HG02943 (cell line): ENCODE measurements around the gene CCDC24.

Source experiments
- ATAC-seq: cut with Tn5 transposase; IDR thresholded peaks from one replicate; pipeline ENCODE4 v1.9.1; 2021; ENCODE audit warnings: mild to moderate bottlenecking, low read depth, moderate library complexity; ENCODE audit not compliant: unreplicated experiment

Gene CCDC24

DNA sequence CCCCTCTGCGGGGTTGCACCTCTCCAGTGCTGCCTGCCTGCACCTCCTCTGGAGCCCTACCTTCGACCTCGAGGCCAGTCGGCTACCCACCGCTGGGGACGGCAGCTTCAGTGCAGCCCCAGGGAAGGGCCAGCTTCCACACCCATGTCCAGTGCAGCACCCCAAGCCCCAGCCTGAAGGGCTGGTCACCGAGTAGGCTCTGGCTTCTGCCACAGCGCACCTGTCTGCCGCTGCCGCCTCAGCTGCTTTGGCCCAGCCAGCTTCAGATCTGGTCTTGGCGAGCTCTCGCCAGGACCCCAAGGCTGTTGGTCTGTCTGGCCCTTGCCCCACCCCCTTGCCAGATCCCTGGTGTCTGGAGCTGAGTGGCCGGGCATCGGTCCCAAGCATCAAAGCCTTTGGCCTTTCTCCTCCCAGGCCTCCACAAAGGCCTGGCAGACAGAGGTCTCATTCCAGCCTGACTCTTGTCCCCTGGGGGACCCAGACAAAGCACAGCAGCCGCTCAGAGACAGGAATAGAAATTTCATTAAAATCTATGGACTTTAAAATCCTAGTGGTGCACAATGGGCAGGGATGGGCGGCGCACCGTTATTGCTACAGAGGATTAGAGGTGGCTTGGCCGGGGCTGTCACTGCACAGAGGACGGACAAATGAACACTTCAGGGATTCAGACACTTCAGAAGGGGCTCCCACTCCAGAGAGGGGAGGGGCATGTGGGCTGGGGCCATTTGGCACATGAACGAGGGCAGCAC is 4.8 kb downstream of the CCDC24 start:
- ATAC-seq: no peak

DNA sequence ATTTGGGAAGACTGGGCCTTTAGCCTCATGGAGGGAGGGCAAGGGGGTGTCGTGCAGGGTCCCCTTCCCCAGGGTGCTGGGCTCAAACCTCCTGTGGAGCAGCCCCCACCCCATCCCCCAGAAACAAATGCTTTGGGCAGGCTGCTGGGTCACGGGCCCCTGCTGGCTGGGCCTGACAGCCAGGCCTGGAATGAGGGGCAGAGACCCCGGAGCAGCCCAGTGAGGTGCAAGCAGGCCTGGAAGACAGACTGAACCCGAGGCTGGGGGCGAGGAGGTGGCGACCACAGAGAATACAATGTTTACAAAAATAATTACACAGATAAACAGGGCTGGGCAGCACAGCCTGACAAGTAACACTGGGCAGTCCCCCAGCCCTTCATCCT is 5.3 kb downstream of the CCDC24 start:
- no peak for ATAC-seq

DNA sequence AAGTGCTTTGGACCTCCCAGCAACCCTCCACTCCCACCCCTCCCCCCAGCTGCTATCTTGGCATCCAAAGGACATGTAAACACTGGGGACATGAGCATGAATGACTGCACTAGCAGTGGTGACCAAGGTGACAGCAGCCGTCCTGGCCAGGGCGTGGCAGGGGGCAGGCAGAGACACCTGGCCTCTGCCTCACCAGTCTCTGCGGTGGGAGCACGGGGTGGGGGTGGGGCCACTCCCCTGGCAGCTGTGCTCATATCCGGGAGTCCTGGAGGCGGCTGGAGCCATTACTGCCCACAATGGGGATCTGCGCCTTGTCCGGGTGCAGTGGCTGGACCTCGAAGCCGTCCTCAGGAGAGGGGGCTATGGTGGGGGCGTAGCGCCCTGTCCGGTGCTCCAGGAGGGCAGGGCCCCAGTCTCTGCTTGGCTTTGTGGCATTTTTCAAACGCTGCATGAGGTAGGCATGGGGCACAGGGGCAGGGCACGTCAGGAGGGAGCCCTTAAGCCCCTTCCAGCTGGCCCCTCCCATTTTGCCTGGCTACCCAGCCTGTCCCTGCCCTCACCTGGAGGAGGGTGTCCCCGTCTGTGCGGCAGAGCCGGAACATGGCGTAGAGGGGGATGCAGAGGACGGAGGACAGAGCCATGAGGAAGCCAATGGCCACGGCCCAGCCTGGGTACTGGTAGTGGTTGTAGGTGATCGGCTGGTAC is 6.0 kb downstream of the CCDC24 start:
- ATAC-seq: no peak

DNA sequence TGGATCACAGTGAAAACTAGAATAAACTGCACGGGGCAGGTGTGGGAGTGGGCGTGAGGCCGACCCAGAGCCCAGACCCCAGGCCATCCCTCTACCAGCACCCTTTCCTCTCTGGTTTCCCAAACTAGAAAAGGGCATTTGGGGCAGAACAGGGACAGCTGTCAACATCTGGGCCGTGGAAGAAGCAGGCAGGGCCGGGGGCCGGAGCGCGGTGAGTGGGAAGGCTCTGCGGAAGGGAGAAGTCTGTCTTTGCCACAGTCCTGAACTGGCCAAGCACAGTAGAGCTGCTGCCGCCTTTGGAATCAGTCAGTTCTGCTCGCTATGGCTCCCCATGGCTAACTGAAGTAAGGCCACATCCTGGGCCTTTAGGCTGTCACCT is 6.6 kb downstream of the CCDC24 start:
- no peak for ATAC-seq

DNA sequence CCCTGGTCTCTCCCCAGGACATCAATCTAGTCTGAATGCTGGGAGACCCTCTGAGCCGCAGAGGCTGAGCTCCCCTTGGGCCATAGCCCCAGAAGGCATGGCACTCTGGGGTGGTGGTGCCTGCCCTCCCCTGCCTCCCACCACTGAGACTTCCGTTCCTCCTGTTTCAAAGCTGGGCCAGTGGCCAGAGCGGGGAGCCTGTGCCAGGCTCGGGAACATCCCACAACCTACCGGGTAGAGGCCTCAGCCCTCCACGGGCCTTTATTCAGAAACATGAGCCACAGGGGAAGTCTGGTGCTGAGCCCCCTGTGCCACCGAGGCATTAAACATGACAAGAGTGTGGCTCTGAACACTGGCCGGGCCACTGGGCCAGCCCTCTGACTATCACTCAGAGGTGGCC is 8.1 kb downstream of the CCDC24 start:
- ATAC-seq: no peak

DNA sequence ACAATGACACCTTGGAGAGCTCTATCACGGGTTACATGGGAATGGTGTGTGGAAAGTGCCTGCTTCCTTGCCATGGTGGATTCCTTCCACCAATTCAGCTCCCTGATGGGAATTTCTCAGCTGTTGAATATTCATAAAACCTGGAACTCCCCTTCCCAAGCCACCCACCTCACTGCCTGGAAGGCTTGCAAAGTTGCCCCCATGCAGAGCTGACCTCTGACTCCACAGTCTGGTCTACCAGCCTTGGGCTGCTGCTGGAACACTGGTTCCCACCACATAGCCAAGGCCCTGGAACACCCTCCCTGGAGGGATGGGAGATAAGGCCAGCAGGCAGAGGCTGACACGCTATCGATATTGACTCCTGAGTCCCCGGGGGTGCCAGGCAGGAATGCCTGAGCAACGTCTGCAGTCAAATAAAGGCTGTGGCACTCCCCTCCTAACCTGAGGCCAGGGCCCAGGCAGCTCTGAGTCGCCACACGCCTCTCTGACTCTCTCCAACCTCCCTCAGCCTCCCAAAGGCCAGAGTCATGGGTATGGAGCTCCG is 8.8 kb downstream of the CCDC24 start:
- no peak for ATAC-seq

DNA sequence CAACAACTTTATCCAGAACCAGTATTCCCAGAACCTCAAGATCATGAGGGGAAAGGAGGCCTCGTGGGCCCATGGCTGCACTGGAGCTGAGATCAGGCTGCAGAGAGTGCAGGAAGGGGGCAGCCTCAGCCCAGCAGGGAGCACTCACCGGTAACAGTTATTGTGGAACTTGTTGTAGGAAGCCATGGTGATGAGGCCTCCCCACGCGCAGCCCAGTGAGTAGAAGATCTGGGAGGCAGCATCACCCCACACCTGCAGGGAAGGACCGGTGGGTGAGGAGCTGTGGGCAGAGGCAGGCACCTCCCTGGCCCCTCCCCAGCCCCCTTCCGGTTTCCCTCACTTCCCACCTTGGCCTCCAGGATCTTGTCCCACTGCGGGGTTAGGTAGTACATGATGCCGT is 10.8 kb downstream of the CCDC24 start:
- ATAC-seq: no peak

DNA sequence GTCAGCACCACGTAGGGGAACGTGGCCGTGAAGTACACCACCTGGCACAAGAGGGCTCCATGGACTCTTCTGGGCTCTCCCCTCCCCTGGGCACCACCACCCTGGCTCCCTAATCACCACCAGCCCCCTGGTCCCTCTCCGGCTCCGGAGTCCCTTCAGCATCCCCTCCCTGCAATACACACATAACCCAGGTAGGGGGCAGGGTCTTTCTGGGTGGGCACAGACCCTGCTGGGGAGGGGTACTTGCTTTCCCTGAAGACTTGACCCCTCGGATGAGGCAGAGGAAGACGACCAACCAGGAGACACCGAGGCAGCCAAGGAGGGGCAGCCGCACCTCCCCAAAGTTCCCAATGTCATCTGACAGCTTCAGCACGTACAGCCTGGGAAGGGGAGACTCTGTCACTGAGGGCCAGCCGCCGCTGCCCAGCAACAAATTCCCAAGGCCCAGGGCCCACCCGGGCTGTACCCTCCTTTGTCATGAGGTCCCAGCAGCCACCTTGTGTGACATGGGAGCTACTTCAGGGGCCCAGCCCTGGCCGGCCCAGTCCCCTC is 11.3 kb downstream of the CCDC24 start:
- ATAC-seq: no peak

DNA sequence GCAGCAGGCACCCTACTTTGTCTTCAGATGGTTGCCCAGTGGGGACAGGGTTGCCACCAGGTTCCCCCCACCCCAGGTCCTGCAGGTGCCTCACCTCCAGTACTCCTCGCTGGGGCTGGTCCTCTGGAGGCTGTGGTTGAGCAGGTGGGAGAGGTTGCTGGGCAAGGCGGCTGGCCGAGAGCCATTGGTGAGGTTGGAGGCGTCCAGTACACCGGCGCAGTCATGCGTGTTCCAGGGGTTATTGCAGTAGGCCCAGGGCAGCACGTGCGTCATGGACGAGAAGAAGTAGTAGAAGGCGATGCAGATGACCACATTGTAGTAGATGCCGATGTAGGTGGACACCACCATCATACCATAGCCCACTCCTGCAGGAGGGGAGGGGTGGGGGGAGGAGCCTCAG is 16.9 kb downstream of the CCDC24 start:
- no peak for ATAC-seq

DNA sequence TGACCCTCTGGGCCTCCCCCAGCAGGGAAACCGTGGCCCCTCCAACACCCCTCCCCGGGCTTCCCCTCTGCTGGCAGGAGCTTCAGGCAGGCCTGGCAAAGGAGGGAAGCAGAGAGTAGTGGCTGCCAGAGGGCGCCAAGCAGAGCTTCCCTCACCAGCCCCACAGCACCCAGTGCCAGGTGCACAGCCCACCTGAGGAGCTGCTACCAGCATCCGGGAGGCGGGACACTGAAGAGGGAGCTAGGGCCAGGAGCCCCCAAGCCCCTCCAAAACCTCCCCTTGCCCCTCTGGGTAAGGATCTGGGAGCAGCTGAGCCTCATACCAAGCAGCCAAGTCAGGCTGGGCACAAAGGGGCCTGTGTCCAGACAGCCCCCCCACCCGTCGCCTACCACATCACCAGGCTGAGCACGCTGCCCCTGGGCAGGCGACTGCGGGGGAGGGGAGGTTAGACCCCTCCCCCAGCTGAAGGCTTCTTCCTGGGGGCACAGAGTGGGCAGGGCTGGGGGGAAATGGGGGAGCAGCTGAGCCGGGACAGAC is 19.6 kb downstream of the CCDC24 start:
- ATAC-seq: no peak

DNA sequence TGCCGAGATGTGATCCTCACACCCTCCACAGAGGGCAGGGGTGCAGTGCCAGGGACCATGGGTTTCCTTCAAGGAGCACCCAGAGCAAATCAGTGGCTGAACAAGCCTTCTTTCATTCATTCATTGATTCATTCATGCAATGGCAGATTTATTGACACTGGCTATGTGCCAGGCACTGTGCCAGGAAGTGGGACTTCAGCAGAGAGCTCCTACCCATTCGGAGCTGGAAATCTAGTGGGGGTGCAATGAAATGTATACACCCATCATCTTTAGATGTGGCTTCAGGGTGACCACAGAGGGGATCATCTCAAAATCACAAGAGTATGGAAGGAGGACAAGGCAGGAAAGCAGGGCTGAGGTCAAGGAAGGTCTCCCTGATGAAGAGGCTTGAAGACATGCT is 21.0 kb downstream of the CCDC24 start:
- ATAC-seq: no peak

DNA sequence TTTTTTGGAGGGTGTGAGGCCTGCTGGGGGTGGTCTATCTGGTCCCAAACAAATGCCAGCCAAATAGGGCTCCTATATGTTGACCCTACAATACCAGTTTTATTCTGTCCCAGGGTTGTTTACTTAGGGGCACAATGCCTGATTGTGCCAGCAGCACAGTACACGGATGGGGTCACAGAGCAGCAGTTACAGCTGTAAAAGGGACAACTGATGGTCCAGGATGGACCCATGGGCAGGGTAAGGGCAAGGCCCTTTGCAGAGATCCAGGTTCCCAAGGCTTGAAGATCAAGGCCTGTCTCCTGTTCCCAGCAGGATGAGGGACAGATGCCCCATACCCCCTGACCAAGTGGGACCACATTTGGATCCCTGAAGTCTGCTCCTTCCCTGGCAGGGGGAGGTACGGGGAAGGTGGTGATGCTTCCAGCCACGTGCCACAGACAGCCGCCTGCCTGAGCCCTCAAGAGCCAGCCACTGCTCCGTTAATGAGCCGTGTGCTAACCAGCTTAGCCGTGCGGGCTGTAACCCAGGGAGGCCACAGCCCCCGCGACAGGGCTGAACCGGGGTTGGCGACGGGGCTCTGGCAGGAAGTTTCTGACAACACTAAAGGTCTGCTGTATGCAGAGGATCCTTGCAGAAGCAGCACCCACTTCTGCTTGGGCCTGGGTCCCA is 21.7 kb downstream of the CCDC24 start:
- ATAC-seq: no peak

DNA sequence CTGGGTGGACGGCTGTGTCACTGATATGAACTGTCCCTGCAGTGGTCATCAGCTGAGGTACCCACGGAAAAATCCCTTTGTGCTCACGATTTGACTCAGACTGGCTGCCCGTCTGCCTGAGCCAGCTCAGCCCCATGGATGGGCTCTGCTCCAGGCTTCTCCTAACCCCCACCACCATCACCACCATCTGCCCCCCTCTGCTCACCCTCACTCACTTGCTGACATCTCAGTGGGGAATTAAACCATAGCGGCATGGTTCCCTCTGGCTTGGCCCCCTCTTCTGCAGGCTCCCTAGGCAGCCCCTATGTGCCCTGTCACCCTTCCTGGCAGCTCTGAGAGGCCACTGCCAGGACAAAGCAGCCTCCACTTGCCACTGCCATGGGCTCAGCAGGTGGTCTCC is 22.6 kb downstream of the CCDC24 start:
- ATAC-seq: no peak

DNA sequence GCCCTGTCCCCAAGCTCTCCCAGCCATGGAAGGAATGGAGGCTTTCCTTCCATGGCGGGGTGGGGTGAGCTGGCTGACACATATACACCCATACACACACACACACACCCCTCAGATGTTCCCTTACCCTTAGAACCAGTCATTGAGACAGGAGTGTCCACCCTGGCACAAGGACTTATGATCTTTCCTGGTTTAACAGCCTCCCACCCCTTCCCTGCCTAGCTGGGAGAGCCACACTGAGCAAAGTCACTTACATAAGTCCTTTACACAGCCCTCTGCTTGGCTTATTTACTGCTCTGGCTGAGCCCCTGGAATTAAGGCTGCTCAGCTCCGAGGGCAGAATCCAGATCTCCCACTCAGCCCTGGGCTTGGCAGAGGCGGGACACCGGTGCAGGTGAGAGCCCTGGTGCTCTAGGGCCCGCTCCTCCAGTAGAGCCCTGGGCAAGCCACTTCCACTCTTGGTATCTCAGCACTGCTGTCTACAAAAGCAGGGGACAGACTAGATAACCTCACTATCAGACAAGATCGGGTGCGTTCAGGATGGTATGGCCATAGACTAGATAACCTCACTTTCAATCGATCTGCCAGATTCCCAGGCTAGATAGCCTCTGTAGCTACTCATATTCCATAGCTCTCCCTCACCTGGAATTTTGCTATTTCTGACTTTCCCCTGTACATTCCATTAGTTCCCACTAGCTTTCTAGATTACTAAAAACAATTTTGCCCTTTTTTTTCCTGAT is 23.1 kb downstream of the CCDC24 start:
- ATAC-seq: no peak

DNA sequence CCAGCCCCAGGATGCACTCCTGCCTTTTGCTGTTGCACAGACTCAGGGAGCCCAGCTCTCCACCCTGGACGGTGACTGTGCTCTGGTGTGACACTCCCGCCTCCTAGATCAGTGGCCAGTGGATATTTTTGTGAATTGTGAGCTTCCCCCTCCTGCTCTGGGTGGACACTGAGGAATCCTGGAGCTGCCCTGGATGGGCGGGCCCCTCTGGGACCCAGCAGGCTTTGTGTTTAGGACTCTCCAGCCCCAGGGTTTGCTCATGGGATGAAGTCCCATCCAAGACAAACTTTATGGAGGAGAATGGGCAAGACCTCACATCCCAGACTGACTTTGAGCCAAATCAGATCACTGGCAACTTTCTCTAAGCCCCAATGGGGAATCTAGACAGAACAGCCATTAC is 23.8 kb downstream of the CCDC24 start:
- no peak for ATAC-seq

DNA sequence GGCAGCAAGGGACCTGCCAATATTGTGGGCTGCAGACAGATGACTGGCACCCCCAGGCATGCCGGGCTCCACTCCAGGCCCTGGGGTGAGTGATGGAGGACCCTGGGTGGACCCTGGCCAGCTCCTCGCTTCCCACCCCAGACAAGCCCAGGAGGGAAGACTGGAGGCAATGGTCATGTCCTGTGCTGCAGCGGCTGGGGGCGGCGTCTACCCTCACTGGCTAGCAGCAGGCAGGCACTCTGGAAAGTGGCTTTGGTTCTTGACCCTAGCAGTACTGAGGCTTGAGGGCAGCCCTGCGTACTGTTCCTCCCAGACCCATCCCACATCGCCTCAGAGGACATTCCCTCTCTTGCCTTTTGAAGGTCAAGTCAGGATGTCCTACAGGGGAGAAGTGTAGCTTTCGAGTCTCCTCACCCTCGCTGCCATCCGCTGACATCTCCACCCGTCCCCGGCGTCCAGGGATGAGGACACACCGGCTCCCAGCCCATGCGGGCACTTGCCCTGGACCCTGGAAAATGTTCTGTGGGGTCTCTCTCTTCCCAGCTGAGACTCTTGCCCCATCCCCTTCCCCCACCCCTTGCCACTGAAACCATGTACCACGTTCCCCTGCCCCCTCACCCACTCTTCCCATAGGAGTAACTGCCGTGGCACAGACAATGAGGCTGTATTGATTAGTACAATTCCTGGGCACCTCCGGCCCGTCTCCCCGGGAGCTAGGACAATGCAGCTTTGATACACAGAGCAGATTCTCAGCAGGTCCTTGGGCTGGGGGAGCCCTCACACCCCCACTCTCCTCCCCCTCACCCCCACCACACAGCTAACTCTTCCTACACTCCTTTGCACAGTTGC is 24.9 kb downstream of the CCDC24 start:
- ATAC-seq: no peak

DNA sequence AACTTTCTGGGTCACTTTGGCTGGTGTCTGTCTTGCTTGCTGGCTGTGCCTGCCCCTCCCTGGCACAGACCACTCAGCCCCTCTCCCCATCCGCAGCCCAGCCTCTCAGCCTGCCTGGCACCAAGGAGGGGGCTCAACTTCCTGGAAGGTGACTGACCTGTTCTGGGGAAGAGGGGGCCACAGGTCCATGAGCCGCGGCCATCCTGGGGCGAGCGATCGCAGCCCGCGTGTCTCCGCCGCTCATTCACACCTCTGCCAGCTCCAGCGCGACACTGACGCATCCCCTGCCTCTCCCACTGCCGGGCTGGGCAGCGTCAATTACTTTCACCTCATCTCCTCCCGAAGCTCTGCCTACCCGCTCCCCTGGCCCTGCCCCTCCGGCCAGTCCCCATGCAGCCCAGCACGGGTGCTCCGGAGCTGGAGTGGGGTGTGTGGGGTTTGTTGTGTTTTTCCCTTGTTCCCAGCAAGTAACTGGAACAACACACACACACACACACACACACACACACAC is 25.5 kb downstream of the CCDC24 start:
- ATAC-seq: no peak

DNA sequence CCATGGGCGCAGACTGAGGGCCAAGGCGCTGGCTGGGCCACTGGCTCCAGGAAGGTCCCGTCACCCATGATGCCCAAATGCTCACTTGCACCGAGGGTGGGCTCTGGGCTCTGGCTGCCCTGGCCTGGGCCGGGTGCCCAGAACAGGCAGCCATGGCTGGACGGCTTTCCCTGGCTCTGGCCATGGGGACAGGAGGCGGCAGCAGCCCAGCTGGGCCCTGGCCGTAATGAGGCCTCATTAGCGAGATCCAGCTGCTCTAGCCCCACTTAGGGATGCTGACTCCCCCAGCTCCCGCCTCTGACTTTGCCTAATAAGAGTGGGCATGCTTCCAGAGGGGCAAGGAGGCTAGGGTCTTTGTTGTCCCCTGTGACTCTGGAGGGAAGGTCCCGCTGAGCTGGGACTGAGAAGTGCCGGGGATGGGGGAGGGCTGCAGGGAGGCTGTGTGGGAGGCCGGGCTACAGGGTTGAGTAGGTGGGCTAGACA is 28.1 kb downstream of the CCDC24 start:
- no peak for ATAC-seq

DNA sequence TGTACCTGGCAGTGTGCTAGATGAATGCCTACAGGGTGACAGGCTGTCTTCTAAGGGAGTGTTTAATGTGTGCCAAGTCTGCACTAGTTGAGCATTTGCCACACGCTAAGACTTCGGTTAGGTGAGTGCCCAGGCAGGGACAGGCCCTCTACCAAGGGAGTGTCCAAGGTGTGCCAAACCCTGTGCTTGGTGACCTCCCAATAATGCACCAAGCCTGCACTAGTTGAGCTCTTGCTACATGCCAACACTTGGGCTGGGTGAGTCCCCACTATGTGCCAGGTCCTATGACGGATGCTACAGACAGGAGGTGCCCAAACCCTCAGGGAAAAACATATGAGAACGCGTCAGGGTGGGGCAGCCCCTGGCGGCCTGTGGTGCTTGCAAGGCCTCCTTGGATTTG is 29.1 kb downstream of the CCDC24 start:
- ATAC-seq: no peak
